Measurements from ENCODE around the gene ADGRA3.

ADGRA3 gene

DNA sequence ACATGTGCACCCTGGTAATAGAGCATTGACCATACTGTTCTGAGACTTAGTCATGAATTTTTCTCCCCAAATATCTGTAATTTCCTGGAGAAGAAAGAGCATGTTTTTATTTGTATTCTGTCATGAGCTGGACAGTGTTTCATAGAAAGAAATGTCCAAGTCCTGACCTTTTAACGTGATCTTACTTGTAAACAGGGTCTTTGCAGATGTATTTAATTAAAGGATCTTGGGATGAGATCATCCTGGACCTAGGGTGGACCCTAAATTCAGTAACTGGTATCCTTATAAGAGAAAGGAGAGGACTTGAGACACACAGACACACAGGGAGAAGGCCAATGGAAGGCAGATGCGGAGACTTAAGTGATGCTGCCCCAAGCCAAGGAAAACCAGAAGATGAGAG is 3.6 kb downstream of the ADGRA3 start:
- TF ChIP-seq, protein P1, sequence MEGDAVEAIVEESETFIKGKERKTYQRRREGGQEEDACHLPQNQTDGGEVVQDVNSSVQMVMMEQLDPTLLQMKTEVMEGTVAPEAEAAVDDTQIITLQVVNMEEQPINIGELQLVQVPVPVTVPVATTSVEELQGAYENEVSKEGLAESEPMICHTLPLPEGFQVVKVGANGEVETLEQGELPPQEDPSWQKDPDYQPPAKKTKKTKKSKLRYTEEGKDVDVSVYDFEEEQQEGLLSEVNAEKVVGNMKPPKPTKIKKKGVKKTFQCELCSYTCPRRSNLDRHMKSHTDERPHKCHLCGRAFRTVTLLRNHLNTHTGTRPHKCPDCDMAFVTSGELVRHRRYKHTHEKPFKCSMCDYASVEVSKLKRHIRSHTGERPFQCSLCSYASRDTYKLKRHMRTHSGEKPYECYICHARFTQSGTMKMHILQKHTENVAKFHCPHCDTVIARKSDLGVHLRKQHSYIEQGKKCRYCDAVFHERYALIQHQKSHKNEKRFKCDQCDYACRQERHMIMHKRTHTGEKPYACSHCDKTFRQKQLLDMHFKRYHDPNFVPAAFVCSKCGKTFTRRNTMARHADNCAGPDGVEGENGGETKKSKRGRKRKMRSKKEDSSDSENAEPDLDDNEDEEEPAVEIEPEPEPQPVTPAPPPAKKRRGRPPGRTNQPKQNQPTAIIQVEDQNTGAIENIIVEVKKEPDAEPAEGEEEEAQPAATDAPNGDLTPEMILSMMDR (IDR thresholded peaks at IDR 0.05; ENCODE audit: insufficient read depth, low read depth, low read length, missing control alignments), result no peak
- DNase-seq (ENCODE audit: low read depth), result no peak
- no peak overlapping the region for H3K4me3 ChIP-seq (ENCODE audit: low read length)

DNA sequence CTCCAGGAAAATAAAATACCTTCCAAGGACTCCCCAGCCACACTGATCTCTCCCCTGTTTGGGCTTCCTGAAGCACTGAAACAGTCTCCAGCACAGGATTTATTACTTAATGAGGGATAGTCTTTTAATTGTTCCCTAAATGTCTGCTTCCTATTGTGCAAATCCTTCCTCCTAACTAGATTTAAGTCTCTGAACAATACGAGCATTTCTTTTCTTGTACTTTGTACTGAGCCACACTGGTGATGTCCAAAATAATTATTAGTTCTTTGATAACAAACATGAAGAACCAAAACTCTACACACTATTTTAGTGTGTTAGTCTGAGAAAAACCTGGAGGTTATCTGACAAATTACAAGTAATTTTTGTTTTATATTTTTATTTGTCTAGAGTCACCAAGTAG is 5.1 kb downstream of the ADGRA3 start:
- TF ChIP-seq, protein P1 (IDR thresholded peaks at IDR 0.05; ENCODE audit: insufficient read depth, low read depth, low read length, missing control alignments), result no peak
- no peak for DNase-seq (ENCODE audit: low read depth)
- no peak overlapping the region for H3K4me3 ChIP-seq (ENCODE audit: low read length)

DNA sequence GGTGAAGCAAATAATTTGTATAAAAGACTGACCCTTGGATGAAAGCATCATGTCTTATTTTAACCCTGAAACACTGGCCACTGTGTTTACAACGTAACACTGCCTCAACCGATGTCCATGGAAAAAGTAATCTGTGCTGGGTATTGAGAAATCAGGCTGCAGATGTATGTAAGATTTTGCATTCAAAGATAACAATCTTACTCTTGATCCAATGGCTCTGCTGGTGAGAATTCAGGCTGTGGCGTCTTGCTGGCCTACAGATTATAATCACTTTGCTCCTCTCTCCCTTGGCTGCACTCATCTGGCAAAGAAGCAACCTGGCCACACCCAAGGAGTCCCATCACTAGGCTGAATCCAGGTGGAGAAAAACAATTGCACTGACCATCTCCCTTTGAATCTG is 7.5 kb downstream of the ADGRA3 start:
- no peak overlapping the region for H3K4me3 ChIP-seq (ENCODE audit: low read length)
- no peak for DNase-seq (ENCODE audit: low read depth)
- TF ChIP-seq, protein P1 (IDR thresholded peaks at IDR 0.05; ENCODE audit: insufficient read depth, low read depth, low read length, missing control alignments), result no peak

GRCh38 chr4:22504922-22505321 is 10.9 kb downstream of the ADGRA3 start:
- TF ChIP-seq, protein P1 (IDR thresholded peaks at IDR 0.05; ENCODE audit: insufficient read depth, low read depth, low read length, missing control alignments), result no peak
- no peak overlapping the region for H3K4me3 ChIP-seq (ENCODE audit: low read length)
- DNase-seq (ENCODE audit: low read depth), result peak; percentile 56

- no peak overlapping the region for H3K4me3 ChIP-seq (ENCODE audit: low read length)
- TF ChIP-seq, protein P1 (IDR thresholded peaks at IDR 0.05; ENCODE audit: insufficient read depth, low read depth, low read length, missing control alignments), result no peak
- no peak for DNase-seq (ENCODE audit: low read depth)
These were observed 11.4 kb downstream of the ADGRA3 start for GRCh38 chr4:22504447-22504846.

DNA sequence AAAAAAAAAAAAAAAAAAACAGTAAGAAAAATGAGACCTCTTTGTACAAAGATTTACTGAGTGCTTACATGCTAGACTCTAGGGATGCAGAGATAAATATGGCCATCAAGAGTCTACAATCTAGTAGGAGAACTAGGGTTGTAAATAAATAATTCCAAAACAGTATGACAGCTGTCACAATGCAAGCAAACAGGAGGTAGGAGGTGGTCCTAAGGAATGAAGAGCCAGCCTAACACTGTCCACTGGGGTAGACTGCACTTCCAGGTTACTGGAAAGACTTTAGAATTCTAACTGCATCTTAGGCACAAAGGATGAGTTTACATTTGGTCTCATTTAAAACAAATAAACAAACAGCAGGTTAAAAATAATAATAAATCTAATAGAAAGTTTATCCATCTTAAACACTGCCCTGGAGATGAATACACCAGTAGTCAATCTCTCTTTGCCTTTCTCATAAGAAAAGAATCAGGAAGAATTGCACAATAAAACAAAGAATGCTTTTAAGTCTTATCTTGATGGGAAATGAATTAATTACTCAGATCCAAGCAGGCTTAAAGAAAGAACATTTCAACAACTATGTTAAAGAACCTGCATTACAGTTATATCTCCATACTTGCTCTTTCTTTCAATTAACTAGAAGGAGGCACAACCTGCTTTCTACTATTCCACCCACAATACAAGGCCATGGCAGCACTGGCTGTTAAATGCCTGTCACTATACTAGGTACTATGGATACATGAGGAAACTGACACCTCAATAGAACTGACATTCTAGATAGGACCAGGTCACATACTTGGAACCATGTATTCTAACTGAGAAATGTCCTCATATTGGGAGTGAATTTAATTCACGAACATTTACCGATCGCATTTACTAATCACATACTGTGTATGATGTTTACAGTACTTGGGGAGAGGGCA is 12.7 kb downstream of the ADGRA3 start:
- no peak overlapping the region for H3K4me3 ChIP-seq (ENCODE audit: low read length)
- peak; percentile 65 for DNase-seq (ENCODE audit: low read depth)
- TF ChIP-seq, protein P1 (IDR thresholded peaks at IDR 0.05; ENCODE audit: insufficient read depth, low read depth, low read length, missing control alignments), result no peak

DNA sequence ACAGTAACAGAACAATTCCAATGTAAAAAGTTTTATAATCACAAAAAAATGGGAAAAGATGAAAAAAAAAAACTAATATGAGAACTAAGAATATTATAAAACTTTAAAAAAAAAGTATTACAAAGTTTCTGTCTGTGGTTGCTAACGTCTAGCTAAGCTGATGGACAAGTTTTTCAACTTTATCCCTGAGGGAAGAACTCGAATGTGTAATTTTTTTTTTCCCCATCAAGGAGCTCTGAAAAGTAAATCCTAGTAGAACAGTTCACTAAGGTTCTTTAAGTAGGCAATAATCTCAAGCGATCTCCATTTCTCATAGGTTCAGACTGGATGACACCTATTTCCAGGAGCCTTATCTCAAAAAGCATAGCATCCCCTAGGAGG is 14.2 kb downstream of the ADGRA3 start:
- TF ChIP-seq, protein P1 (IDR thresholded peaks at IDR 0.05; ENCODE audit: insufficient read depth, low read depth, low read length, missing control alignments), result no peak
- peak; percentile 73 for DNase-seq (ENCODE audit: low read depth)
- H3K4me3 ChIP-seq (ENCODE audit: low read length), result no peak overlapping the region
